Inferior parietal cortex (tissue), 1 donor: ENCODE measurements around the gene SYNPO.

ENCODE experiments used
- DNase-seq: peaks from one replicate; pipeline ENCODE4 v3.0.0-alpha.2; 2016; ENCODE audit errors: extremely low spot score

Gene SYNPO, protein sequence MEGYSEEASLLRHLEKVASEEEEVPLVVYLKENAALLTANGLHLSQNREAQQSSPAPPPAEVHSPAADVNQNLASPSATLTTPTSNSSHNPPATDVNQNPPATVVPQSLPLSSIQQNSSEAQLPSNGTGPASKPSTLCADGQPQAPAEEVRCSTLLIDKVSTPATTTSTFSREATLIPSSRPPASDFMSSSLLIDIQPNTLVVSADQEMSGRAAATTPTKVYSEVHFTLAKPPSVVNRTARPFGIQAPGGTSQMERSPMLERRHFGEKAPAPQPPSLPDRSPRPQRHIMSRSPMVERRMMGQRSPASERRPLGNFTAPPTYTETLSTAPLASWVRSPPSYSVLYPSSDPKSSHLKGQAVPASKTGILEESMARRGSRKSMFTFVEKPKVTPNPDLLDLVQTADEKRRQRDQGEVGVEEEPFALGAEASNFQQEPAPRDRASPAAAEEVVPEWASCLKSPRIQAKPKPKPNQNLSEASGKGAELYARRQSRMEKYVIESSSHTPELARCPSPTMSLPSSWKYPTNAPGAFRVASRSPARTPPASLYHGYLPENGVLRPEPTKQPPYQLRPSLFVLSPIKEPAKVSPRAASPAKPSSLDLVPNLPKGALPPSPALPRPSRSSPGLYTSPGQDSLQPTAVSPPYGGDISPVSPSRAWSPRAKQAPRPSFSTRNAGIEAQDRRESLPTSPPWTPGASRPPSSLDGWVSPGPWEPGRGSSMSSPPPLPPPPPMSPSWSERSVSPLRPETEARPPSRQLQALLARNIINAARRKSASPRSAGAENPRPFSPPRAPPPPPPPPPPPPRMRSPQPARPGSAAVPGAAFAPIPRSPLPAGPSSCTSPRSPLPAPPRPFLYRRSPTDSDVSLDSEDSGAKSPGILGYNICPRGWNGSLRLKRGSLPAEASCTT

DNA sequence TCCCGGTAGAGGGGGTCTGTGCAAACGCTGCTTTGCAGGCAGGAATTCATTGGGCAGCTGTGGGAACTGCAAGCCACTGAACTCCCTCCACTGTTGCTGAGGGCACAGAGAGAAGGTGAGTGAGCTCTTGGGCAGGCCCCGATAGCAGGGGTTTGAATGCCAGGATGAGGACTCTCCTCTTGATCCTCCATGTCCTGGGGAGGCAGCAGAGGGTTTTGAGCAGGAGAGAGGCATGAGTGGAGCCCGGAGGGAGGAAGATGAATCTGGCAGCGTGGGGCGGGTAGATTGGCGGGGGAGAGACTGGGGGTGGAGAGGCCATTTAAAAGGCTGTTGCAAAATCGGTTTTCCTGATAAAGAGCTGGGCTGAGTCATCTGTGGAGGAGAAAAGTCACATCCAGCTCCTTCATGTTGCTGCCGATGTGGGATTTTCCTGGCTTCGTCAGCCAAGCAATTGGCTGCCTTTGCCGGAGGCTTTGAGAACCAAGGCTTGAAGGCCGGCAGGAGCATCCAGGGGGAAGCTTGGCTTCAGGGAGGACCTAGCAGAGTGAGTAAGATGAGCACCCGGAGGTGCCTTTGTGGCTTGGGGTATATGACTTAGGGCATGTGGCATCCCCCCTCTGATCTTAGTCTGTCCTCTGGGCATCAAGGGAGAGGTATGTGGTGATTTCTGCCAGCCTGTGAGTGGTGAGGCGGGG lies at the start of gene SYNPO:
Gene SYNPO (plus strand): TSS at position 350 of the 695 bp plus-strand sequence. CDS start 7,616 bp downstream, outside the sequence.
- DNase-seq, result peak; percentile 64

DNA sequence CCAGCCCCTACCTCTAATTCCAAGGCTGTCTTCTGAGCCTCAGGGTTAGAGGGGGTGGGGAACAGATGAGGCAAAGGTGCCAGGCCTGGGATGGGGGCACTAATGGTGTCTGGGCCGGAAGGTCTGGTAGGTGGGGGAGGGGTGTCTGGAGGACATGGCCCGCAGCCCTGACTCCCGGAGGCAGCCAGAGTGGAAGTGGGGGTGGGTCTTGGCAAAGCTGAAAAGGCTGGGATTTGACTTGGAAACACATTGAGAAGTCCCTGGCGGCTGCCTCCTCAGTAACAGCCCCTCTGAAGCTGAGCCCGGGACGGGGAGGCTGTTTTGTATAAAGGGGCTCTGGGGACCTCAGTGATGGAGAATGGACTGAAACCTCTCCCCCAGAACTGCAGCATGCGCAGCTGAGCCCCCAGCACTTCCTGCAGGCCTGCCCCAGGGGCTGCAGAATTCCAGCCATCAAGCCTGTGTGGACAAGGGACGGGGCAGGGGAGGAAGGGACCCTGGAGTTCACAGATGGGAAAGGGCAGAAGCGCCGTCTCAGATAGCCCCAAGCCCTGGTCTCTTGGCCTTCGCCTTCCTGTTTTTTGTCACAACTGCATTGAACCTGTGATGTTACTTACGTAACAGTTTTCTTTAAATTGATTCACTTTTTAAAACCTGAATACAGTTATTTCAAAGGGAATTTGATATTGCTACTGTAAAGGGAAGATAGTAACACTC lies 49.3 kb upstream of the SYNPO start:
- DNase-seq, result no peak

DNA sequence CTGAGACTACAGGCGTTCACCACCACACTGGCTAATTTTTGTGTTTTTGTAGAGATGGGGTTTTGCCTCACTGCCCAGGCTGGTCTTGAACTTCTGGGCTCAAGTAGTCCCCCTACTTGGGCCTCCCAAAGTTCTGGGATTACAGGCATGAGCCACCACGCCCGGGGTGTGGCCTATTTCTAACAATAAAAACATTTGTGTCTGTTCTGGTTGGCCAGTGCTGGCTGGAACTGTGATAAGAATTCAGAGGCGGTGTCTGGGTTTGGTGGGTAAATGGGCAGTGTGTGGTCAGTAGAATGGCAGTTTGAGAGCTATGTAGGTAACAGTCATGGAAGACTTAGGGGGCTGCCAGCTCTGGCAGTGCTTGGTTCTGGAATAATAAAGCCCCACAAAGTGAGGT lies 46.9 kb upstream of the SYNPO start:
- no peak for DNase-seq

DNA sequence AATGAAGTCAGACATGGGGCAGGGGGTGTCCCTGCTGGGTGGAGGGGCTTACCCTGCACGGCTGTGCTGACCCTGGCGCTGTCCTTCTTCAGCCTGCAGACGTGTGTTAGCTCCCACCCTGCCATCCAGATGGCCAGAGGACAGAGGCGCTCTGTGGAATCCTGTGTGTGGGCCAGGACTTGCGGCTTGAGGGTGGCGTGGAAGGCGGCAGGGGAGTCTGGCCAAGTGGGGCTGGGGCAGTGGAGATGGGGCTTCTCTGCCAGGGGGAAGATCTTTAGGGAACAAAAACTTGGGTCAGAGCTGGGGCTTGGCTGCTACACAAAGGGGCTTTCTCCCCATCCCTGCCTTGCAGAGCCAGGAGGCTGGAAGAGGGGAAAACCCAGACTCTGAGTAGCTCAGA lies 46.5 kb upstream of the SYNPO start:
- DNase-seq, result no peak

- DNase-seq, result no peak
Measured at GRCh38 chr5:150595466-150596031, 44.9 kb upstream of the SYNPO start.

DNA sequence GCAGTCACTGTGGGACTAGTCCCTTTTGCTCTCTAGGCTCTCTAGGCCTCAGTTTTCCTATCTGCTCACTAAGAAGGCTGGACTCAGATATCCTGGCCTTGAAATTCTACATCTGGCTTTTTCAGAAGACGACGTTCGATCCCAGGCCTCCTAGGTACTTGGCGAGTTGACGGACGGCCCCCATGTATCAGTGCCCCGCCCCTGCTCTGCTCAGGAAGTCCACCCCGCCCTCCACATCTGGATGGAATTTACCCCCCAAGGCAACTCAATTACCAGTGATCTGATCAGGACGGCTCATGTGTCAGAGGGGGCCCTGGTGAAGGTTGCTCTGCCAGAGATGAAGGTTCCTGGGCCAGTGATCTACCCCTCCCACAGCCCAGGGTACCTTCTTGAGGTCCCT lies 44.1 kb upstream of the SYNPO start:
- no peak for DNase-seq

- no peak for DNase-seq
Measured at GRCh38 chr5:150596826-150597225, 43.6 kb upstream of the SYNPO start.

GRCh38 chr5:150598006-150598405 lies 42.5 kb upstream of the SYNPO start:
- DNase-seq, result no peak

DNA sequence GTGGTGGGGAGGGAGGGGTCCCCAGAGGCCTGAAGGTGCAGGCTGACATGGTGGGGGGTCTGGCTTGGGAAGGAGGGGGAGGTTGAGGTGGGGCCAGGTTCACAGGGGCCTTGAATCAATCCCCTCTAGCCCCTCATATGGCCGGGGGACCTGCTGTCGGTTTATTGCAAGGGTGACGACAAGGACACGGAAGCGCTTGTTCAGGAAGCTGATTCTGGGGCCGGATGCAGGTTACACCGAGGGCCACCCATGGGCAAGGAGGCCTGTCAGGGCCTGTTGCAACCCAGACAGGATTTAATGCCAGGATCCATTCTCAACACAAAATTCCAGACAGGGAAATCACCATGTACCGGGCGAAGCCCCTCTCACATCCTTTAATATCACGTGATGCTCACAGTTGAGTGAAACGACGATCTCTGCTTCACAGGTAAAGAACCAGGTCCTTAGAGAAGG lies 41.6 kb upstream of the SYNPO start:
- DNase-seq, result no peak

GRCh38 chr5:150599281-150599680 lies 41.2 kb upstream of the SYNPO start:
- no peak for DNase-seq

GRCh38 chr5:150599917-150600511 lies 40.4 kb upstream of the SYNPO start:
- DNase-seq, result no peak

DNA sequence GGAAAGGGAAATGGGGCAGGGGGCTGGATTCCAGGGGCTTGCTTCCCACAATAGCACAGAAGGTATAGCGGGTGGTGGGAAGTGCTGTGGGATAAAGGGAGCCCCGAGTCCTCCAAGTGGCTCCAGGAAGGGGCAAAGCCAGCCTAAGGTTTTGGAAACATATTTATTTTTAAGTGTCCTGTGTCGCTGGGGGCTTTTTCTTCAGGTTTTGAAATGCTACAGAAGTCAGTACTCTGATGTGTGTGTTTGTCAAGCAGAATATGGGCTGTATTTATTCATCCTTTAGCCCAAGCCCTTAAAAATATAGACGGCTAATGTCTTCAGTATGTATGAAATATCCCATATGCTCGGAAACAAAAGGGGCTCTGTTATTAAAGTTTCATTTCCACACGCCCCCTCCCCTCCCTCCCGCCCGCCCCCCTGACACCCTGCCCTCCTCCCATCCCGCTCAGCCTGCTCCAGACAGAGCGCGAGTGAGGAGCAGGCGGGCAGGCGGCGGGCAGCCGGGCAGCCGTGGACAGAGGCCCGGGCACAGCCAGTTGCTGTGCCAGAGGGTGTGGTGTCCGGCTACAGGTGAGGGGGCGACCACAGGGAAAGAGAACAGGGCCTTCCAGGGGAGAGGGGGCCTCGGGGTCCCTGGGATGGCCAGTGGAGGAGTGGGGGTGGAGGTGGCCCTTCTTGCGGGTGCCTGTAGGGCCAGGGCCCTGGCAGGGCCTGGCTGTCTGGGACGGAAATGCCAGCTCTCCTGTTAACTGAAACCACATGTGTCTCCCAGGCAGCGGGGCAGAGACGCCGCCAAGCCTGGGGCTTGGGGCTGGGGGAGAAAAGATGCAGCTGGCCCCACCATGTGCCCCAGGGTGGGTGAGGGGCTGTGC lies 39.6 kb upstream of the SYNPO start:
- DNase-seq, result no peak

- no peak for DNase-seq
Measured at GRCh38 chr5:150601491-150602345, 38.7 kb upstream of the SYNPO start.

GRCh38 chr5:150603052-150603451 lies 37.4 kb upstream of the SYNPO start:
- no peak for DNase-seq

GRCh38 chr5:150603491-150603890 lies 37.0 kb upstream of the SYNPO start:
- no peak for DNase-seq

- no peak for DNase-seq
Measured at GRCh38 chr5:150604010-150604409, 36.5 kb upstream of the SYNPO start.

GRCh38 chr5:150604894-150605440 lies 35.5 kb upstream of the SYNPO start:
- no peak for DNase-seq

DNA sequence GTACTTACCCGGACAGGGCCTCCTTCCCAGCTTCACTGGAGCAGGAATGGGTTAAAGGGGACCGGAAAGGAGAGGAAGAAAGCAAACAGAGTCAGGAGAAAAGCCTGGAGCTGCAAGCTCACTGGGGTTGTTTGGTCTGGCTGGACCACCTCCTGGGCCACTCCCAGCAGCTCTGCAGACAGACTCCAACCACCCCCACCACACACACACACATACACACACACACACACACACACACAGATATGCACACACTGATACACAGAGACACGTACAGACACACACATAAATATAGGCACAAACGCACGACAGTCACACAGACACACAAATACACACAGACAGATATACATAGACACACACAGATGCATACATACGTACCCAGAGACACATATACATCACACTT lies 34.9 kb upstream of the SYNPO start:
- DNase-seq, result no peak
